PC-9 (cell line): ENCODE measurements around the gene MTMR2. TPM values are rescaled to one million over a fixed set of nuclear protein-coding genes. Genes with fewer than 3 reads are reported as not detected.
"Not testable (repeated sequence)": the region's sequence is repeated elsewhere in the genome, so short reads cannot be mapped to it uniquely, and the experiment has no call there.

Experiments
- BruUV-seq: library from RNA; stranded (reverse); fragments of 400-500 nt; replicated peaks from 2 replicates; lab custom pipeline; 2021; lab: Mats Ljungman, UMichigan
- CTCF ChIA-PET: fragments of 300-600 bp; sonication (Branson Sonifier 250); formaldehyde crosslinking; loops from one replicate; lab custom pipeline; 2022; ENCODE audit warnings: antibody characterized with exemption; lab: Charles Lee
- POLR2A ChIA-PET: fragments of 300-600 bp; sonication (Branson Sonifier 250); formaldehyde crosslinking; loops from one replicate; lab custom pipeline; 2022; ENCODE audit warnings: antibody characterized with exemption; ENCODE audit not compliant: unreplicated experiment; lab: Charles Lee
- DNase-seq, 2 experiments: peaks; one replicate each; pipeline versions ENCODE4 v3.0.0 to v3.0.0-alpha.2; 2015 to 2022; ENCODE audit warnings: mixed read lengths in 1 of 2
- H2AFZ ChIP-seq: fragments of 200-600 bp; sonication (generic); 2 replicates; pipeline ENCODE4 v1.8.1; 2017; ENCODE audit warnings: antibody characterized with exemption
- H3F3A ChIP-seq: fragments of 200-600 bp; sonication (generic); 2 replicates; pipeline ENCODE4 v1.8.1; 2017; ENCODE audit warnings: antibody characterized with exemption, mild to moderate bottlenecking, low read depth; ENCODE audit not compliant: insufficient read depth
- H3K27ac ChIP-seq: fragments of 200-600 bp; sonication (generic); 2 replicates; pipeline ENCODE4 v1.6.1; 2016; ENCODE audit warnings: mixed run types
- H3K27me3 ChIP-seq: fragments of 200-600 bp; sonication (generic); 2 replicates; pipeline ENCODE4 v1.6.1; 2016; ENCODE audit warnings: low read depth, mixed run types; ENCODE audit not compliant: insufficient read depth
- H3K36me3 ChIP-seq: fragments of 200-600 bp; sonication (generic); 2 replicates; pipeline ENCODE4 v1.6.1; 2016; ENCODE audit warnings: low read depth, mixed run types
- H3K4me1 ChIP-seq: fragments of 200-600 bp; sonication (generic); replicated peaks from 2 replicates; pipeline ENCODE4 v1.6.1; 2016; ENCODE audit warnings: mixed run types; ENCODE audit not compliant: insufficient read depth
- H3K4me2 ChIP-seq: fragments of 200-600 bp; sonication (generic); 2 replicates; pipeline ENCODE4 v1.6.1; 2017; ENCODE audit warnings: mixed run types
- H3K4me3 ChIP-seq: fragments of 200-600 bp; sonication (generic); 2 replicates; pipeline ENCODE4 v1.6.1; 2016; ENCODE audit warnings: mixed run types
- H3K79me2 ChIP-seq: fragments of 200-600 bp; sonication (generic); 2 replicates; pipeline ENCODE4 v1.6.1; 2017; ENCODE audit warnings: low read depth, mixed run types
- H3K9me2 ChIP-seq: fragments of 200-600 bp; sonication (generic); 2 replicates; pipeline ENCODE4 v1.8.1; 2017; ENCODE audit warnings: mild to moderate bottlenecking; ENCODE audit not compliant: insufficient read depth
- H3K9me3 ChIP-seq: fragments of 200-600 bp; sonication (generic); 2 replicates; pipeline ENCODE4 v1.8.1; 2016; ENCODE audit warnings: low read depth; ENCODE audit not compliant: insufficient read depth
- H4K20me1 ChIP-seq: fragments of 200-600 bp; sonication (generic); 2 replicates; pipeline ENCODE4 v1.8.1; 2017; ENCODE audit not compliant: insufficient read depth
- CTCF ChIP-seq: fragments of 200-600 bp; sonication (generic); conservative IDR thresholded peaks from 2 replicates; pipeline ENCODE4 v1.6.1; 2017; ENCODE audit warnings: mixed run types, antibody characterized with exemption, mild to moderate bottlenecking, moderate library complexity
- EZH2 ChIP-seq: fragments of 200-600 bp; sonication (generic); IDR thresholded peaks from 2 replicates; pipeline ENCODE4 v1.8.0; 2017; ENCODE audit warnings: antibody characterized with exemption, low read depth
- intact Hi-C: fragments of 100-400 bp; cut with micrococcal nuclease; formaldehyde crosslinking; loops from one replicate; pipeline ENCODE4 v1.10.0; 2022; ENCODE audit not compliant: unreplicated experiment
- total RNA-seq: library from RNA; stranded (reverse); gene quantifications from 2 replicates; pipeline ENCODE4 v1.2.3, GENCODE V29; 2021

MTMR2 gene
- total RNA-seq, 1 experiment from 2014 or later, result 60.7 TPM

DNA sequence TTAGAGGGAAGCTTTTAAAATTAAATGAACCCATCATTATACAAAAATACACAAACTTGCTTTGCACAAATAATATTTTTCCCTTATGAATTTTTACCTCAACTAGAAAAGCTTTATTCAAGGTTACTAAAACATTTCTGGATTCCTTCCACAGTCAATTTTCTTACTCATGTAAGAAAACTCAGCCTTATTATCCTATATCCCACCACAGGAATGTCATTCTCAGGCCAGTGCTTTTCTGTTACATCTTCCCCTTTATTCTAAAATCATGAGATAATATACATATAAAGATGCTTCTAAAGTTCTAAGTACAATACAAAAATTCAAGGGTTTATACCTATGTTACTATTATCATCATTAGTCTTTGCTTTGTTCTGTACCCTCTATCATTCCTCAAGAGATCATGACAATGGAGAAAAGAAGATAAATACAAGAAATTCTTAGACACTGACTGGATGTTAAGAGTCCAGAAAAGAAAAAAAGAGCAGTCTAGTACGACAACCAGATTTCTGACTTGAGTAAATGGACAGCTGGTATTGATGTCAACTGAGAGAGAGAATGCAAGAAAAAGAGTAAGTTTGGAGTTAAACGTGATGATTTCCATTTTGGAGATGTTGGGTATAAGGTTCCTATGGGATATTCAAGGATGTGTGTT is 60.3 kb downstream of the MTMR2 start:
- DNase-seq, result no peak
- no peaks in the 10 kb centered on the region; the same call in 1 of the 2 replicates for H3K79me2 ChIP-seq
- no peaks in the 10 kb centered on the region for H3K27me3 ChIP-seq
- ChIA-PET CTCF (interaction anchor here (0.7 kb wide), 1 partner anchor 481 kb away, joined by 3 read pairs; no protein-coding TSS in a partner anchor), POLR2A (no interaction called here)
- H3K4me2 ChIP-seq, result no peak overlapping the region
- H3K36me3 ChIP-seq, result peaks cover 34% of the 10 kb centered on the region
- no peaks in the 10 kb centered on the region for H3K4me1 ChIP-seq
- no peaks in the 10 kb centered on the region for H4K20me1 ChIP-seq
- no TSS peak for BruUV-seq
- no peak for TF ChIP-seq CTCF
- no peak for TF ChIP-seq EZH2
- intact Hi-C loops, result no loop called here
- H2AFZ ChIP-seq, result no peak overlapping the region
- peaks cover 4% of the 10 kb centered on the region; the same call in 1 of the 2 replicates for H3K9me2 ChIP-seq
- no peak overlapping the region for H3K27ac ChIP-seq
- H3K4me3 ChIP-seq, result no peak overlapping the region
- H3K9me3 ChIP-seq, result no peaks in the 10 kb centered on the region
- H3F3A ChIP-seq, result peaks cover 5% of the 10 kb centered on the region; the same call in 1 of the 2 replicates

GRCh38 chr11:95860024-95860423 is 63.9 kb downstream of the MTMR2 start:
- H3K27me3 ChIP-seq, DNase-seq, POLR2A ChIA-PET: not testable (repeated sequence)

DNA sequence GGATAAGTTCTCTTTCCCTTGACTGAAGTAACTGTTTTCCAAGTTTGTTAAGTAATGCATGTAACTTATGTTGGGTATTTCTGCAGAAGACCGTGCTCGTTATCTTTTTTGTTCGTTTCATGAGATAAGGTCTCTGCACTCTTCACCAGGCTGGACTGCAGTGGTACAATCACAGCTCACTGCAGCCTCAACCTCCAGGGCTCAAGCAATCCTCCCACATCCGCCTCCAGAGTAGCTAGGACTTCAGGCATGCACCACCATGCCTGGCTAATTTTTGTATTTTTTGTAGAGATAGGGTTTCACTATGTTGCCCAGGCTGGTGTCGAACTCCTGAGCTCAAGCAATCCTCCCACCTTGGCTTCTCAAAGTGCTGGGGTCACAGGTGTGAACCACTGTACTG is 69.5 kb downstream of the MTMR2 start:
- H3K9me3 ChIP-seq, intact Hi-C loops, CTCF ChIA-PET, DNase-seq, H3K79me2 ChIP-seq, H3K27ac ChIP-seq, H3K4me3 ChIP-seq, H3K9me2 ChIP-seq, H3K27me3 ChIP-seq, POLR2A ChIA-PET, H3K4me2 ChIP-seq, H3K4me1 ChIP-seq, H4K20me1 ChIP-seq, H2AFZ ChIP-seq, BruUV-seq: not testable (repeated sequence)
- Histone ChIP-seq H3F3A (peaks cover 12% of the 10 kb centered on the region; the same call in 1 of the 2 replicates), H3K36me3 (peaks cover 29% of the 10 kb centered on the region)

More at GRCh38 chr11:95860024-95860423, 63.9 kb downstream of the MTMR2 start:
- H3K9me3 ChIP-seq, H3K79me2 ChIP-seq, H2AFZ ChIP-seq, H3K27ac ChIP-seq, H3K4me1 ChIP-seq, H3K9me2 ChIP-seq, H4K20me1 ChIP-seq, CTCF ChIA-PET, H3K4me3 ChIP-seq, H3K4me2 ChIP-seq, H3F3A ChIP-seq, BruUV-seq, intact Hi-C loops: not testable (repeated sequence)
- peaks cover 33% of the 10 kb centered on the region for H3K36me3 ChIP-seq

DNA sequence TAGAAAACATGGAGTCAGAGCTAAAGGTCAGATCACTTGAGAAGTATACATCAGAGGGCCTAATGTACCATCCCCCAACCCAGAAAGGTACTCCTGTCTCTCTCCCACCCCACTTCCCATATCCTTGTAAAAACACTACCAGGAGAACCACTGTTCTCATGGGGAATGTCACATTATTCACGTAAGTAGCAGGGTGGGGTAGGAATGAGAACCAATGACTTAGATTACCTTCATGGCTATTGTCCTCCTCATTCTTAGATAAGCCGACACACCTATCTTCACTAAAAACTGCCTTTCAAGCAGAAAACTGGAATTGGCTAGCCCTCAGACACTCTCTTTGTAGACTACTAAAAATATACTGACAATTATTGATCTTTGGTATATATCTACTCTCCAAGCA is 70.0 kb downstream of the MTMR2 start:
- Histone ChIP-seq H3K4me1 (no peaks in the 10 kb centered on the region; the same call in 1 of the 2 replicates), H3K4me2 (no peak overlapping the region), H3K4me3 (no peak overlapping the region), H3K27me3 (no peaks in the 10 kb centered on the region), H3K27ac (no peak overlapping the region), H3F3A (peaks cover 12% of the 10 kb centered on the region; the same call in 1 of the 2 replicates), H3K79me2 (no peaks in the 10 kb centered on the region), H4K20me1 (no peaks in the 10 kb centered on the region), H3K36me3 (peaks cover 34% of the 10 kb centered on the region), H3K9me3 (no peaks in the 10 kb centered on the region), H3K9me2 (no peaks in the 10 kb centered on the region), H2AFZ (no peak overlapping the region)
- no TSS peak for BruUV-seq
- no peak for DNase-seq
- ChIA-PET POLR2A (interaction anchor here (0.6 kb wide), 1 partner anchor 193 kb away, joined by 4 read pairs; no protein-coding TSS in a partner anchor), CTCF (no interaction called here)
- no peak for TF ChIP-seq CTCF
- intact Hi-C loops, result no loop called here
